Activated CD4-positive, alpha-beta memory T cell treated with anti-CD3 and anti-CD28 coated beads for 36 hours (primary cell): ENCODE measurements around the gene CDCA8. TPM values are rescaled to one million over a fixed set of nuclear protein-coding genes. Genes with fewer than 3 reads are reported as not detected.

Experiments
- CTCF ChIA-PET: fragments of 350-600 bp; sonication (Branson Sonifier 250); formaldehyde crosslinking; loops from one replicate; lab custom pipeline; 2021; ENCODE audit warnings: antibody characterized with exemption, inconsistent platforms; lab: Charles Lee
- POLR2A ChIA-PET: fragments of 350-600 bp; sonication (Branson Sonifier 250); formaldehyde crosslinking; loops from one replicate; lab custom pipeline; 2021; ENCODE audit warnings: antibody characterized with exemption; lab: Charles Lee
- DNase-seq: peaks from one replicate; pipeline ENCODE4 v3.0.0-alpha.2; 2020
- H3K27ac Mint-ChIP-seq: one replicate; pipeline ENCODE4 v1.8.0; 2021; ENCODE audit warnings: mixed read lengths
- H3K27me3 Mint-ChIP-seq: one replicate; pipeline ENCODE4 v1.8.0; 2021; ENCODE audit warnings: mixed read lengths
- H3K36me3 Mint-ChIP-seq: one replicate; pipeline ENCODE4 v1.8.0; 2021; ENCODE audit warnings: mixed read lengths
- H3K4me1 Mint-ChIP-seq: one replicate; pipeline ENCODE4 v1.8.0; 2021; ENCODE audit warnings: low read depth, mixed read lengths
- H3K4me3 Mint-ChIP-seq: one replicate; pipeline ENCODE4 v1.8.0; 2021; ENCODE audit warnings: mild to moderate bottlenecking, mixed read lengths
- H3K9me3 Mint-ChIP-seq: one replicate; pipeline ENCODE4 v1.8.0; 2021; ENCODE audit warnings: mixed read lengths
- intact Hi-C: fragments of 100-400 bp; cut with micrococcal nuclease; formaldehyde crosslinking; loops from one replicate; pipeline ENCODE4 v1.15.1; 2023
- total RNA-seq, 2 experiments: library from RNA; stranded (reverse); gene quantifications; one replicate each; pipeline ENCODE4 v1.2.3, GENCODE V29; 2021

CDCA8 gene
- total RNA-seq, 2 experiments from 2014 or later: 55.0 to 56.0 TPM

DNA sequence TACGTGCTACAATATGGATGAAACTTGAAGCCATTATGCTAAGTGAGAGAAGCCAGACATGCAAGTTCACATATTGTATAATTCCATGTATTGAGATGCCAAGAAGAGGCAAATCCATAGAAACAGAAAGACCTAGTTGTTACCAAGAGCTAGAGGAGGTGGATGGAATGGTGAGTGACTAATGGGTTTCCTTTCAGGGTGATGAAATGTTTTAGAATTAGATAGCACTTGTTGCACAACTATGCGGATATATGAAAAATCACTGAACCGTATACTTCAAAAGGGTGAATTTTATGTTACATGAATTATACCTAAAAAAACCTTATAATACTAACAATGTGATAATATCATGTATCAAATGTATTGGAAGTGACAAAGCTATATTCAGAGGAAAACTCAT lies 54.5 kb downstream of the CDCA8 start:
- Mint-ChIP-seq H3K27ac (no peak overlapping the region), H3K4me3 (no peak overlapping the region), H3K27me3 (peaks cover 32% of the 10 kb centered on the region), H3K9me3 (peaks cover 3% of the 10 kb centered on the region), H3K4me1 (no peaks in the 10 kb centered on the region), H3K36me3 (no peaks in the 10 kb centered on the region)
- intact Hi-C loops: no loop called here
- POLR2A ChIA-PET: no interaction called here
- DNase-seq: no peak
- CTCF ChIA-PET: interaction anchor here (0.7 kb wide), 1 partner anchor 113 kb away, joined by 3 read pairs; the partner anchor contains the start of gene MTF1

GRCh38 chr1:37748565-37748964 lies 56.2 kb downstream of the CDCA8 start:
- Mint-ChIP-seq H3K9me3 (peaks cover 3% of the 10 kb centered on the region), H3K4me1 (peaks cover 9% of the 10 kb centered on the region), H3K36me3 (no peaks in the 10 kb centered on the region), H3K27ac (no peak overlapping the region), H3K4me3 (no peak overlapping the region), H3K27me3 (peaks cover 36% of the 10 kb centered on the region)
- DNase-seq: no peak
- ChIA-PET CTCF (no interaction called here), POLR2A (no interaction called here)
- intact Hi-C loops: no loop called here

- peak overlapping the region; percentile 57 for H3K4me3 Mint-ChIP-seq
- intact Hi-C loops: no loop called here
- CTCF ChIA-PET: no interaction called here
- peaks cover 28% of the 10 kb centered on the region for H3K4me1 Mint-ChIP-seq
- no peak overlapping the region for H3K27ac Mint-ChIP-seq
- H3K9me3 Mint-ChIP-seq: no peaks in the 10 kb centered on the region
- POLR2A ChIA-PET: no interaction called here
- no peaks in the 10 kb centered on the region for H3K36me3 Mint-ChIP-seq
- no peak for DNase-seq
- H3K27me3 Mint-ChIP-seq: peaks cover 40% of the 10 kb centered on the region
Observed at GRCh38 chr1:37752213-37752582, 59.9 kb downstream of the CDCA8 start.

GRCh38 chr1:37752583-37753471 lies 60.5 kb downstream of the CDCA8 start:
- intact Hi-C loops: no loop called here
- H3K4me1 Mint-ChIP-seq: peaks cover 28% of the 10 kb centered on the region
- ChIA-PET CTCF (no interaction called here), POLR2A (no interaction called here)
- H3K4me3 Mint-ChIP-seq: peak overlapping the region; percentile 57
- H3K27me3 Mint-ChIP-seq: peaks cover 40% of the 10 kb centered on the region
- H3K27ac Mint-ChIP-seq: no peak overlapping the region
- H3K9me3 Mint-ChIP-seq: no peaks in the 10 kb centered on the region
- no peaks in the 10 kb centered on the region for H3K36me3 Mint-ChIP-seq
- peak; percentile 39 for DNase-seq

GRCh38 chr1:37753473-37754321 lies 61.4 kb downstream of the CDCA8 start:
- Mint-ChIP-seq H3K27me3 (peaks cover 37% of the 10 kb centered on the region), H3K4me3 (peak overlapping the region; percentile 57), H3K27ac (no peak overlapping the region), H3K4me1 (peaks cover 28% of the 10 kb centered on the region), H3K36me3 (no peaks in the 10 kb centered on the region), H3K9me3 (no peaks in the 10 kb centered on the region)
- intact Hi-C loops: loop anchor here (2.0 kb wide), 1 partner anchor 61 kb away; the partner anchor contains the start of gene CDCA8
- ChIA-PET POLR2A (no interaction called here), CTCF (no interaction called here)
- DNase-seq: peak; percentile 13

GRCh38 chr1:37755290-37755689 lies 63.0 kb downstream of the CDCA8 start:
- H3K4me3 Mint-ChIP-seq: no peak overlapping the region
- H3K36me3 Mint-ChIP-seq: no peaks in the 10 kb centered on the region
- no peaks in the 10 kb centered on the region for H3K9me3 Mint-ChIP-seq
- intact Hi-C loops: loop anchor here (1.0 to 2.0 kb wide), 2 partner anchors 16 to 62 kb away; partner anchors contain the start of gene CDCA8
- peaks cover 32% of the 10 kb centered on the region for H3K27me3 Mint-ChIP-seq
- ChIA-PET POLR2A (interaction anchor here (1.1 to 1.5 kb wide), 3 partner anchors 22 to 64 kb away, joined by 3 read pairs; no protein-coding TSS in a partner anchor), CTCF (interaction anchor here (0.5 to 1.3 kb wide), 5 partner anchors 10 to 105 kb away, joined by 3 to 5 read pairs (median 4); partner anchors contain the start of genes C1orf122, EPHA10, MTF1 and YRDC)
- DNase-seq: peak; percentile 73
- H3K4me1 Mint-ChIP-seq: peaks cover 28% of the 10 kb centered on the region
- no peak overlapping the region for H3K27ac Mint-ChIP-seq

GRCh38 chr1:37755951-37756560 lies 63.7 kb downstream of the CDCA8 start:
- no peaks in the 10 kb centered on the region for H3K36me3 Mint-ChIP-seq
- H3K4me1 Mint-ChIP-seq: peaks cover 28% of the 10 kb centered on the region
- ChIA-PET POLR2A (interaction anchor here (1.1 to 1.5 kb wide), 3 partner anchors 21 to 64 kb away, joined by 3 read pairs; no protein-coding TSS in a partner anchor), CTCF (interaction anchor here (0.8 to 1.3 kb wide), 3 partner anchors 10 to 104 kb away, joined by 3 to 5 read pairs (median 4); partner anchors contain the start of gene MTF1)
- no peak overlapping the region for H3K4me3 Mint-ChIP-seq
- no peak overlapping the region for H3K27ac Mint-ChIP-seq
- DNase-seq: no peak
- intact Hi-C loops: loop anchor here (1.0 to 2.0 kb wide), 2 partner anchors 17 to 63 kb away; partner anchors contain the start of gene CDCA8
- no peaks in the 10 kb centered on the region for H3K9me3 Mint-ChIP-seq
- peaks cover 32% of the 10 kb centered on the region for H3K27me3 Mint-ChIP-seq

Other genes starting within 250 kb of the CDCA8 start
- 10 to 100 TPM; 39.0 to 40.8 TPM for gene ZC3H12A, start 217.9 kb upstream of the CDCA8 start, total RNA-seq
- 10 to 100 TPM; 89.6 to 89.7 TPM for gene MEAF6, start 177.8 kb upstream of the CDCA8 start, total RNA-seq
- gene SNIP1, start 138.2 kb upstream of the CDCA8 start, total RNA-seq: 10 to 100 TPM; 18.1 to 19.0 TPM
- gene DNALI1, start 135.6 kb upstream of the CDCA8 start, total RNA-seq: under 1 TPM in 1 of 2 experiments, not detected in 1; 0.29 TPM
- gene GNL2, start 96.6 kb upstream of the CDCA8 start, total RNA-seq: 10 to 100 TPM; 70.7 to 71.2 TPM
- not detected for gene RSPO1, start 57.6 kb upstream of the CDCA8 start, total RNA-seq
- gene EPHA10, start 72.6 kb downstream of the CDCA8 start, total RNA-seq: under 1 TPM; 0.48 to 0.92 TPM
- gene MANEAL, start 101.3 kb downstream of the CDCA8 start, total RNA-seq: 1 to 10 TPM; 1.5 TPM
- gene C1orf122, start 115.3 kb downstream of the CDCA8 start, total RNA-seq: 10 to 100 TPM; 18.1 to 19.7 TPM
- 10 to 100 TPM; 34.1 to 36.1 TPM for gene YRDC, start 115.7 kb downstream of the CDCA8 start, total RNA-seq
- 10 to 100 TPM; 21.1 to 22.8 TPM for gene MTF1, start 167.1 kb downstream of the CDCA8 start, total RNA-seq